CD14-positive monocyte (primary cell): ENCODE measurements around the gene GAPDHS. TPM values are rescaled to one million over a fixed set of nuclear protein-coding genes. Genes with fewer than 3 reads are reported as not detected.

Experiments used
- DNase-seq, 3 donors: peaks; one replicate each; pipeline ENCODE4 v3.0.0-alpha.2; 2011 to 2022
- H2AFZ ChIP-seq: 2 replicates; pipeline ENCODE4 v1.6.0; 2012; ENCODE audit warnings: mild to moderate bottlenecking, low read depth, low read length, inconsistent platforms; ENCODE audit not compliant: insufficient read depth, poor library complexity, severe bottlenecking
- H3K27ac ChIP-seq, 2 donors: 1 replicate in 1 of 2; 2 replicates in 1 of 2; pipeline ENCODE4 v1.5.1; 2012 to 2013; ENCODE audit warnings: low read length in 2 of 2, control low read depth in 1 of 2, inconsistent platforms in 1 of 2, low read depth in 1 of 2, mild to moderate bottlenecking in 1 of 2
- H3K27me3 ChIP-seq, 2 donors: one replicate each; pipeline versions ENCODE4 v1.6.0 to v1.6.1; 2011 to 2013; ENCODE audit warnings: low read length in 2 of 2; ENCODE audit not compliant: control insufficient read depth in 2 of 2, insufficient read depth in 2 of 2
- H3K36me3 ChIP-seq, 2 donors: replicated peaks in 1 of 2; 1 replicate in 1 of 2; 2 replicates in 1 of 2; pipeline versions ENCODE4 v1.5.1 to v1.6.1; 2012 to 2013; ENCODE audit warnings: low read length in 2 of 2, control low read depth in 1 of 2, inconsistent platforms in 1 of 2, mild to moderate bottlenecking in 1 of 2; ENCODE audit not compliant: insufficient read depth in 2 of 2, control insufficient read depth in 1 of 2
- H3K4me1 ChIP-seq, 2 donors: 1 replicate in 1 of 2; 2 replicates in 1 of 2; pipeline versions ENCODE4 v1.5.1 to v1.6.1; 2012 to 2013; ENCODE audit warnings: low read length in 2 of 2, control low read depth in 1 of 2, inconsistent platforms in 1 of 2, mild to moderate bottlenecking in 1 of 2, moderate library complexity in 1 of 2; ENCODE audit not compliant: insufficient read depth in 2 of 2, control insufficient read depth in 1 of 2
- H3K4me2 ChIP-seq: replicated peaks from 2 replicates; pipeline ENCODE3; 2012; ENCODE audit warnings: low read length, moderate library complexity, mild to moderate bottlenecking; ENCODE audit not compliant: poor library complexity, severe bottlenecking; ENCODE audit errors: extremely low read depth
- H3K4me3 ChIP-seq, 3 experiments: fragments of 200-600 bp in 1 of 3; sonication (generic) in 1 of 3; replicated peaks in 1 of 3; 1 replicate in 2 of 3; 2 replicates in 1 of 3; pipeline ENCODE4 v1.5.1; 2011 to 2013; ENCODE audit warnings: low read length in 3 of 3, mild to moderate bottlenecking in 3 of 3, control low read depth in 2 of 3, low read depth in 2 of 3, inconsistent platforms in 1 of 3, moderate library complexity in 1 of 3
- H3K79me2 ChIP-seq: 2 replicates; pipeline ENCODE4 v1.6.0; 2012; ENCODE audit warnings: mild to moderate bottlenecking, control low read depth, inconsistent platforms, low read length, moderate library complexity; ENCODE audit not compliant: insufficient read depth
- H3K9ac ChIP-seq: 2 replicates; pipeline ENCODE4 v1.6.0; 2017; ENCODE audit warnings: low read length, mild to moderate bottlenecking; ENCODE audit not compliant: insufficient read depth, poor library complexity, severe bottlenecking
- H3K9me3 ChIP-seq, 2 donors: replicated peaks in 1 of 2; 1 replicate in 1 of 2; 2 replicates in 1 of 2; pipeline versions ENCODE4 v1.5.1 to v1.6.1; 2012 to 2013; ENCODE audit warnings: low read length in 2 of 2, control low read depth in 1 of 2; ENCODE audit not compliant: control insufficient read depth in 1 of 2, insufficient read depth in 1 of 2
- H4K20me1 ChIP-seq: 2 replicates; pipeline ENCODE4 v1.6.0; 2012; ENCODE audit warnings: mild to moderate bottlenecking, low read length, control low read depth, moderate library complexity; ENCODE audit not compliant: insufficient read depth
- H3K27ac Mint-ChIP-seq, 7 donors: one replicate each; pipeline ENCODE4 v1.8.0; 2020; ENCODE audit warnings: mild to moderate bottlenecking in 7 of 7, mixed read lengths in 7 of 7, moderate library complexity in 6 of 7, inconsistent platforms in 2 of 7
- H3K27me3 Mint-ChIP-seq, 3 donors: one replicate each; pipeline ENCODE4 v1.8.0; 2021 to 2022; ENCODE audit warnings: low read depth in 3 of 3, mild to moderate bottlenecking in 3 of 3, mixed read lengths in 3 of 3, moderate library complexity in 3 of 3, inconsistent platforms in 1 of 3
- H3K36me3 Mint-ChIP-seq, 2 donors: one replicate each; pipeline ENCODE4 v1.8.0; 2020; ENCODE audit warnings: mixed read lengths in 2 of 2, inconsistent platforms in 1 of 2, mild to moderate bottlenecking in 1 of 2
- H3K4me1 Mint-ChIP-seq: one replicate; pipeline ENCODE4 v1.8.0; 2020; ENCODE audit warnings: mild to moderate bottlenecking, mixed read lengths
- H3K4me3 Mint-ChIP-seq, 2 donors: one replicate each; pipeline ENCODE4 v1.8.0; 2020; ENCODE audit warnings: mild to moderate bottlenecking in 2 of 2, mixed read lengths in 2 of 2, moderate library complexity in 1 of 2
- H3K9me3 Mint-ChIP-seq, 7 donors: one replicate each; pipeline ENCODE4 v1.8.0; 2020 to 2022; ENCODE audit warnings: mixed read lengths in 7 of 7, mild to moderate bottlenecking in 6 of 7, moderate library complexity in 6 of 7, inconsistent platforms in 2 of 7
- WGBS: methylation state at CpG from one replicate; pipeline ENCODE4 v1.1.5; 2013; ENCODE audit warnings: missing lambda C conversion rate; ENCODE audit not compliant: insufficient coverage; 5-methylcytosine and 5-hydroxymethylcytosine counted together
- intact Hi-C, 2 donors: fragments of 100-400 bp; cut with micrococcal nuclease; formaldehyde crosslinking; loops; one replicate each; pipeline versions ENCODE4 v1.15.0 to v1.15.1; 2023
- polyA plus RNA-seq, 3 donors: library from polyadenylated mRNA; depleted of rRNA in 1 of 3; unstranded in 2 of 3; stranded (reverse) in 1 of 3; fragments of 300-500 nt in 2 of 3; fragments of >200 nt in 1 of 3; fragmentation: Illumina TruSeq in 2 of 3; gene quantifications; 1 replicate in 2 of 3; 2 replicates in 1 of 3; pipeline ENCODE4 v1.2.3, GENCODE V29; 2012 to 2021
- TF ChIP-seq, protein P1 (sequence below): fragments of 200-600 bp; IDR thresholded peaks from one replicate; pipeline ENCODE4 v1.8.0; 2022; ENCODE audit warnings: antibody characterized with exemption, mild to moderate bottlenecking

Gene GAPDHS
- polyA plus RNA-seq, 3 donors = not detected

DNA sequence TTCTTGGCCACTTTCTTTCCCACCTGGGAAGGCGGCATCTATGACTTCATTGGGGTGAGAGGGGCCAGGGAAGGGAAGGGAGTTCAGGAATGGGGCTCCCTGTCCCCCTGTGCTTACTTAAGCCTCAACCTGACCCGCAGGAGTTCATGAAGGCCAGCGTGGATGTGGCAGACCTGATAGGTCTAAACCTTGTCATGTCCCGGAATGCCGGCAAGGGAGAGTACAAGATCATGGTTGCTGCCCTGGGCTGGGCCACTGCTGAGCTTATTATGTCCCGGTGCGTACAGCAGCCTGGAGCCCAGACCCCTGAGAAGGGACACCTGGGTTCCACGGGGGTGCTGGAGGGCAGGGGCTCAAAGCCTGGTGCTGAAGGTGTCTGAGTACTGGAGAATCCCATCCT is 13.3 kb downstream of the GAPDHS start:
- Mint-ChIP-seq H3K36me3 (peaks cover 26 to 30% of the 10 kb centered on the region in 2 donors), H3K27me3 (peaks cover 0 to 1% (median 0%) of the 10 kb centered on the region in 3 donors), H3K27ac (peak overlapping the region in 4 of 7 donors; percentile 10 to 86 (median 52)), H3K9me3 (no peaks in the 10 kb centered on the region), H3K4me1 (peaks cover 30% of the 10 kb centered on the region), H3K4me3 (peak overlapping the region; percentile 87 to 90)
- TF ChIP-seq, protein P1, sequence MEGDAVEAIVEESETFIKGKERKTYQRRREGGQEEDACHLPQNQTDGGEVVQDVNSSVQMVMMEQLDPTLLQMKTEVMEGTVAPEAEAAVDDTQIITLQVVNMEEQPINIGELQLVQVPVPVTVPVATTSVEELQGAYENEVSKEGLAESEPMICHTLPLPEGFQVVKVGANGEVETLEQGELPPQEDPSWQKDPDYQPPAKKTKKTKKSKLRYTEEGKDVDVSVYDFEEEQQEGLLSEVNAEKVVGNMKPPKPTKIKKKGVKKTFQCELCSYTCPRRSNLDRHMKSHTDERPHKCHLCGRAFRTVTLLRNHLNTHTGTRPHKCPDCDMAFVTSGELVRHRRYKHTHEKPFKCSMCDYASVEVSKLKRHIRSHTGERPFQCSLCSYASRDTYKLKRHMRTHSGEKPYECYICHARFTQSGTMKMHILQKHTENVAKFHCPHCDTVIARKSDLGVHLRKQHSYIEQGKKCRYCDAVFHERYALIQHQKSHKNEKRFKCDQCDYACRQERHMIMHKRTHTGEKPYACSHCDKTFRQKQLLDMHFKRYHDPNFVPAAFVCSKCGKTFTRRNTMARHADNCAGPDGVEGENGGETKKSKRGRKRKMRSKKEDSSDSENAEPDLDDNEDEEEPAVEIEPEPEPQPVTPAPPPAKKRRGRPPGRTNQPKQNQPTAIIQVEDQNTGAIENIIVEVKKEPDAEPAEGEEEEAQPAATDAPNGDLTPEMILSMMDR = no peak
- Histone ChIP-seq H3K36me3 (peaks cover 4 to 9% of the 10 kb centered on the region in 2 donors), H4K20me1 (peaks cover 4% of the 10 kb centered on the region), H3K79me2 (peaks cover 8% of the 10 kb centered on the region), H3K9me3 (no peaks in the 10 kb centered on the region), H3K27me3 (no peaks in the 10 kb centered on the region), H3K4me1 (peaks cover 21 to 28% of the 10 kb centered on the region in 2 donors), H3K4me2 (peak overlapping the region; percentile 96), H3K4me3 (peak overlapping the region in 2 of 3 experiments; percentile 83 to 90), H3K27ac (no peak overlapping the region), H3K9ac (peak overlapping the region; percentile 90), H2AFZ (no peak overlapping the region)
- intact Hi-C loops = loop anchor here in 1 of 2 donors (5.0 kb wide), 1 partner anchor 171 kb away; the partner anchor contains the start of gene KMT2B
- DNase-seq = no peak
- WGBS = 96% methylated on average over 8 of the region's 8 CpGs

DNA sequence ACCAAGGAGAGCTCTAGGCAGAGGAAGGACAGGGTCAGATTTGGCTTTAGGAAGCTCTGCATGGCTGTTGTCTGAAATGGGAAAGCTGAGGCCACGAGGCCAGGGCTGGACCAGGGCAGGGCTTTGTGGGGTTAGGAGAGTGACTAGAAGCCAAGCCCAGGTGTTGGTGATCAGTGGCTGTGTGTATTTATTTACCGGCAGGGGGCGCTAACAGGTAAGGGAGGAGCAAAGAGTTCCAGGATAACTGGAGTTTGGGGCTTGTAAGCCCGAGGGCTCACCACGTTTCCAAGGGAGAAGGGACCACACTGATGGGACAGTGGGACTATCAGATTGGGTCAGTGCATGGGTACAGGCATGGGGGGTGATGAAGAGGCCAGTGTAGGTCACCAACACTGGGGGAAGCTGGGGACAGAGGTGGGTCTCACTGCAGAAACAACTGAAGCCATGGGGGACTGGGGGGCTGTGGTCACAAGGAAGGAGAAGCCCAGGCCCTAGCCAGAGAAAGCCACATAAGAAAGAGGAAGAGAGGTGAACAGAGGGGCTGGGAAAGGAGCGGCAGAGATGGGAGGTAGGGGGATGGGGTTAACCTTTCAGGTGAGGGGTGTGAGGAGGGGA is 16.0 kb downstream of the GAPDHS start:
- Histone ChIP-seq H3K79me2 (peaks cover 8% of the 10 kb centered on the region), H3K4me2 (no peak overlapping the region), H2AFZ (no peak overlapping the region), H3K27ac (no peak overlapping the region), H4K20me1 (peaks cover 4% of the 10 kb centered on the region), H3K4me3 (no peak overlapping the region), H3K27me3 (no peaks in the 10 kb centered on the region), H3K9me3 (no peaks in the 10 kb centered on the region), H3K4me1 (peaks cover 18 to 25% of the 10 kb centered on the region in 2 donors), H3K36me3 (peaks cover 4 to 9% of the 10 kb centered on the region in 2 donors), H3K9ac (no peak overlapping the region)
- WGBS = 14% methylated on average over 5 of the region's 6 CpGs
- intact Hi-C loops = loop anchor here (1.0 to 5.0 kb wide), 2 partner anchors 167 to 168 kb away; partner anchors contain the start of gene KMT2B (in 1 of the 2)
- TF ChIP-seq, protein P1 = peak; percentile 72
- Mint-ChIP-seq H3K27ac (peak overlapping the region in 3 of 7 donors; percentile 50 to 54 (median 51)), H3K36me3 (peaks cover 18 to 23% of the 10 kb centered on the region in 2 donors), H3K4me3 (peak overlapping the region in 1 of 2 donors; percentile 34), H3K4me1 (peaks cover 24% of the 10 kb centered on the region), H3K9me3 (no peaks in the 10 kb centered on the region), H3K27me3 (peaks cover 0 to 2% (median 2%) of the 10 kb centered on the region in 3 donors)
- peak; percentile 30 to 70 (median 56) for DNase-seq
